SIG-M5 (cell line): ENCODE measurements around the gene NSUN7.
"Not testable (repeated sequence)": the region's sequence is repeated elsewhere in the genome, so short reads cannot be mapped to it uniquely, and the experiment has no call there.

Experiments
- DNase-seq: peaks from one replicate; lab custom pipeline; 2025; lab: John Stamatoyannopoulos, UW

NSUN7 gene, protein sequence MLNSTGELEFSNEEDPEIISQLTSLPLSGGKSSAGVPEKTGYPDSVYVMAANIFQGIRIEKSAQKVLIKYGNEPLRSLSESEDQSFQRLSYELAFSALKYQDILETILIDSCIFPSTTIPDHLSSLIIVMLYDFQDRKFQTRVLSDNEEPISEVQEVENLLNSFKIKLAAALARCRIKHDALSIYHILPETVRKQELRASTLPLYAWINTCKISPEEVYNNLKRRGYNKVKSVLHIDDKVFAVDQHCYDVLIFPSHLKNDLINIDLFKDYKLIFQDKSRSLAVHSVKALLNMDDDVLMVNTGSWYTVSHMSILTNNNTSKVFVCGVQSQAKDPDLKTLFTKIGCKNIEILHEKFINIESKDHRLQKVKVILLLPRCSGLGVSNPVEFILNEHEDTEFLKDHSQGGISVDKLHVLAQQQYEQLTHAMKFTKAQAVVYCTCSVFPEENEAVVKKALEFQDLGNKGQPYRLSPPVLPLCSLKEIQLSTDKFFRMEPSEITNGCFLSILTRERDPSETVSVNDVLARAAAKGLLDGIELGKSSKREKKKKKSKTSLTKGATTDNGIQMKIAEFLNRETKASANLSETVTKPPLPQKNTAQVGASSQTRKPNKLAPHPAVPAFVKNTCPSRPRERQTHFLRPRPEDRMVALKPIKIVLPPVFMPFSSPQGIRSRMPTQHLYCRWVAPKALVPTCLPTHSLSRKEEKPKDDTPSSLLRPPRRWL

DNA sequence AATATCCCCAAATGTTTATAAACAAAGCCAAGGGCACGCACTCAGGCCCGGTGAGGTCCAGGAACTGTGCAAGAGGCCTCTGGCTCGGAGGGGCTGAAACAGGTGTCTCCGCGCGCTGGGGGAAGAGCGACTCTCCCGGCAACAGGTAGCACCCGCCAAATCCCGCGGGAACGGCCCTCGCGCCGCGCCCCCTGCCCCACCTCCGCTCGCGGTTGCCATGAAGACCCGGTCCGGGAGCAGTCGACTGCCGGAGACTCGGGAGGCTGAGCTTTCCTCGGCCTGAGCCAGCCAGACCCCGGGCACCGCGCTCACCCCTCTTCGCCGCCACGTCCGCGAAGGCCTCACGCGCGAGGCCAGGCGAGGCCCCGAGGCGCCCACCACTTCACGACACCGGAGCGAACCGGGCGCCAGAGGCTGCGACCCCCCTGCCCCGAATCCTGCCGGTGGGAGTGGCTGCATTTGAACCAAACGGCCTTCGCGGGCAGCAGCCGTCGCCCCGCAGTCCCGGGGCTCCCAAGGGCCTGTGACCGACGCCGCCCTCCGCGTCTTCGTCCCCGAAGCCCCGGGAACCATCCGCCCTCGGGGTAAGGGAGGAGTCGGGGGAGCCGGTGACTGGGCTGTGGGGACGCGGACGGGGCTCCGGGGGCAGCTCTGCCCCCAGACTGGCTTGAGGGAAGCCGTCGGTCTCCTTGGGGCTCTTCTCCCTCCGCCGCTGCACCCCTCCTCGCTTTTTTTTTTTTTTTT, at the start of gene NSUN7:
NSUN7 (plus strand) TSS at position 239 of the 744 bp plus-strand sequence. CDS start 739 bp downstream, outside the sequence.
- DNase-seq, result no peak

GRCh38 chr4:40702137-40702799, 47.5 kb upstream of the NSUN7 start:
- DNase-seq, result no peak

DNA sequence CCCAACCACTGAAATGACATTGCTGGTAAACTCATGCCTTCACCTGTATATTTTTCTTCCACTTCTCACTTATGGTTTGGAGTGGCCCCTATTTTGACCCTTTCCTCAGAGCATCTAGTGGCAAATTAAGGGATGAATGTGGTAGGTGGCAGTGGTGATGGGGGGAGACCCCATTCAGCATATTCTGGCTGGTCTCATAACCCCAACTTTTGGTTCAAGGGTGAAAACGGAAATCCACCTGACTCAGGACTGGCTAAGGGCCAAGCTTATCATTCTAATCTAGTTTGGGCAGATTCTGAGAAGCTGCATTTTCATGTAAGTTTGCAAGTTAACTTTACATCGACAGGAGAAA, 47.0 kb upstream of the NSUN7 start:
- DNase-seq, result no peak

GRCh38 chr4:40704073-40704472, 45.7 kb upstream of the NSUN7 start:
- no peak for DNase-seq

DNA sequence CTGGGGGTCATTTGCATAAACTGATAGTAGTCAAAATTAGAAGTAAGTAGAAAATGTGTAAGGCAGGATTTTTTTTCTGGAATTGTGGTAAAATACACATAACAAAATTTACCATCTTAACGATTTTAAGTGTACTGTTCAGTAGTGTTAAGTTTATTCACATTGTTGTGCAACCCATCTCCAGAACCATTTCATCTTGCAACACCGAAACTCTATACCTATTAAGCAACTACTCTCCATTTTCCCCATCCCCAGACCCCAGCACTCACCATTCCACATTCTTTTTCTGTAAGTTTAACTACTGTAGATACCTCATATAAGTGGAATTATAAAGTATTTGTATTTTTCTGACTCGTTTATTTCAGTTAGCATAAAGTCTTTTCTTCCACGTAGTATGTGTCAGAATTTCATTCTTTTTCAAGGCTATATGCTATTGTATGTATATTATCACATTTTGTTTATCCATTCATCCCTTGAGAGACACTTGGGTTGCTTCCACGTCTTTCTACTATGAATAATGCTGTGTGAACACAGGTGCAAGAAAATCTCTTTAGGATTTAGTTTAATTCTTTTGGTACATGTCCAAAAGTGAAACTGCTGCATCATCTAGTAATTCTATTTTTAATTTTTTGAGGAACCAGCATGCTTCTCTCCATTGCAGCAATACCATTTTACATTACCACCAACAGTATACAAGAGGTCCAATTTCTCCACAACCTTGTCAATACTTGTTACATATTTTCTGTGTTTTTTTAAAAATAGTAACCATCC, 39.1 kb upstream of the NSUN7 start:
- peak; percentile 43 for DNase-seq

- not testable (repeated sequence) for DNase-seq
Measured at GRCh38 chr4:40713001-40713400, 36.8 kb upstream of the NSUN7 start.

DNA sequence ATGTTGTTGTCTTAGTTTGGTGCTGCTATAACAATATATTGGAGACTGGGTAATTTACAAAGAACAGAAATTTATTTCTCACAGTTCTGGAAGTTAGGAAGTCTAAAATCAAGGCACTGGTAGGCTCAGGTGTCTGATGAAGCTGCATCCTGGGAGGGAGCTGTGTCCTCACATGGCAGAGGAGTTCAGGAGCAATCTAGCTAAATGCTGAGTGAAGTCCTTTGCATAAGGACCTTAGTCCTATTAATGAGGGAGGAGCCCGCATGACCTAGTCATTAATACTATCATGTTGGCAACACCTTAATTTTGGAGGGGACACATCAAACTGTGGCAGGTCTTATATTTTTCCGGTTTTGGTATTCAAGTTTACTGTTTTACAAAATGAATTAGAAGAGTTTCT, 36.0 kb upstream of the NSUN7 start:
- DNase-seq, result no peak

DNA sequence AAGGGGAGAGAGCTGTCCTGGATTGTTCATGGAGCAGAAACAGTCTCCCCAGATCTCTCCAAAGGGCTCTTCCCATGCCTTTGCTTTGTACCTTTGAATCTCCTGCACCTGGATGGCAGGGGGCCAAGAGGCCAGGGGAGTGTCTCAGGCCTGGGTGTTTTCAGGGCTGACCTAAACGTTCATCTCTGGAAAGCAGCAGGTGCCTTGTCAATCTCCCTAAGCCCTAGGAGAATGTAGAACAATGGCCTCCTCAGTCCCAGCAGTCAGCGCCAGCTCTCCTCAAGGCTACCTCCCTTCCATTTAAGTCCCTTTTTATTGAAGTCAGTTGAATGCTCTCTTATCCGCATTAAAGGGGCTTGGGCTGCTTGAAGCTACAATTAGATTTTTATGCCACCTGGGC, 31.2 kb upstream of the NSUN7 start:
- DNase-seq, result no peak

GRCh38 chr4:40719008-40719623, 30.6 kb upstream of the NSUN7 start:
- DNase-seq, result no peak

GRCh38 chr4:40720351-40720750, 29.4 kb upstream of the NSUN7 start:
- no peak for DNase-seq

GRCh38 chr4:40720916-40721315, 28.8 kb upstream of the NSUN7 start:
- no peak for DNase-seq

DNA sequence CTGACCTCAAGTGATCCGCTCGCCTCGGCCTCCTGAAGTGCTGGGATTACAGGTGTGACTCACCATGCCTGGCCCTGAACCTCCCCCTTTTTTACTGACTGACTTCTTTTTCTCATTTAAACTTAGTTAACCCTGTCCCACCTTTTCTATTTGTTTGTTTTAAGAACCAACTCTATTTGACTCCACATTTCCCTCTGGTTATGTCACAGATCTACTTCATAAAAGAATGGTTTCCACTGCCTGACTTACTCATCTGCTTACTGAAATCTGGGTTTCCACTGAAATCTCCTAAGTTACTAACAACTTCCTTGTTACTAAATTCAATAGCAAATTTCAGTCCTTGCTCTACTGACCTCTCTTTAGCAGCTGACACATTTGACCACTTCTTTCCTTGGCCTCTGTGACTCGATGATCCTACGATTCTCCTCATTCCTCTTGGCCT, 28.0 kb upstream of the NSUN7 start:
- no peak for DNase-seq

- DNase-seq, result peak; percentile 2
Measured at GRCh38 chr4:40722576-40723161, 27.1 kb upstream of the NSUN7 start.

DNA sequence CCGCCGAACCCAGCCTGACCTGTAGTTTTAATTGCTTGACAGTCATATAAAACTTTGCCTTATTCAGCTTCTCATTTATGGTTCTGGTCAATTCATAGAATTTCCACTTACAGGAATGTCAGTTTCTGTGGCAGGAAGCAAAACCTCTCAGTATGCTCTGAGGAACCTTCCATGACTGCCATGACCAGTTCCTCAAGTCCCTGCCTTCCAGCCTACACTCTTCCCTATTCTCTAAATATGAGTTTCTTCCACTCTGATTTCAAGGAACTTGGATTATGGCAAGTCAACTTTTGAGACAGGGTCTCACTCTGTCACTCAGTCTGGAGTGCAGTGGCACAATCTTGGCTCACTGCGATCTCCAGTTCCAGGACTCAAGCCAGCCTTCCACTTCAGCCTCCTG, 26.0 kb upstream of the NSUN7 start:
- DNase-seq, result no peak

DNA sequence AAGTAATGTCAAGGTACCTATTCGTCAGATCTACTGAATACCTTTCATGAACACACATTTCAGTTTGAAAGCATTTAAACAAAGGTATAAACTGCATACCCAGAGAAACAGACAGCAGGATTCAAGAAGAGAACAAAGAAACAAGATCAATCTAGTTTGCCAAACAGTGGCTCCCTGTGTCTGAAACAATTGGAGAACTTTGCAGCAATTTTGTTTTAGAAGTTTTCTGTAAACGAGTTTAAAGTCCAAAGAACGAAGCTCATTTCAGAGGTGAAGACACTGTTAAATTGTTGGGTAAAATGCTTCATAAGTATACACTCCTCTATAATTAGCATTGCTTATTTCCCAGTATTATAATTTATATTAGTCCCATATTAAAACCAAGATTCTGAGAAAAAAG, 21.4 kb upstream of the NSUN7 start:
- no peak for DNase-seq

DNA sequence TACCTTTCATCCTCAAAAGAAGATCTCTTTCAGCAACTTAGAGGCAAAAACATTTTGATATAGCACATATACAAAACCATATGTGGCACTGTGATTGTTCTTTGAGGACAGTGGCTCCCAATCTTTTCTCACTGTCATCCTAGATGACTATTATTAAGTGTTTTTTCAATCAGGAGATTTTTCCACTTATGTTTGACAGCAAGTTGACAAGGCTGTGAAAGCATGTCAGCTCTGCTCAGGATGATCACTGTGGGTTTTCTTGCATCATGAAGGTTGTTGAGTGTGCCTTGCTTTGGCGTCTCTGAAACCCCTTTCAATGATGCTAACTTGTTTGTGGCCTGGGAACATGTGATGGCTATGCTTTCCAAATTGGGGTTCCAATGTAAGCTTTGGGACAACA, 20.2 kb upstream of the NSUN7 start:
- no peak for DNase-seq

DNA sequence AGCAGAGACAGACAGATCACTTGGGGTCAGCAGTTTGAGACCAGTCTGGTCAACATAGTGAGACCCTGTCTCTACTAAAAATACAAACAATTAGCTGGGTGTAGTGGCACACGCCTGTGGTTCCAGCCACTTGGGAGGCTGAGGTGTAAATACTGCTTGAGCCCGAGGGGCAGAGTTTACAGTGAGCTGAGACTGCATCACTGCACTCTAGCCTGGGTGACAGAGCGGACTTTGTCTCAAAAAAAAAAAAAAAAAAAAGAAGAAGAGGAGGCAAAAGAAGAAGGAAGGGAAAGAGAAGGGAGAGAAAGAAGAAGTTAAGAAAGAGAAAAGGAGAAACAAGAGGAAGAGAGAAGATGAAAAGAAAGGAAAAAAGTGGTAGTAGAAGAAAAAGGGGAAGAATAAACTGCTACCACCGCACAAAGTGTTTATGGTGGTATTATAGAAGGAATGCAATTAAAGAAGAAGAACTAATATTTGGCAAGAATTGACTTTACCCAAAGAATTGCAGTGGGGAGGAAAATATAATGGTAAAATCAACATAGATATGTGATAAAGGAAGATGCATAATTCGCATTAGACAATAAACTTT, 19.6 kb upstream of the NSUN7 start:
- no peak for DNase-seq

DNA sequence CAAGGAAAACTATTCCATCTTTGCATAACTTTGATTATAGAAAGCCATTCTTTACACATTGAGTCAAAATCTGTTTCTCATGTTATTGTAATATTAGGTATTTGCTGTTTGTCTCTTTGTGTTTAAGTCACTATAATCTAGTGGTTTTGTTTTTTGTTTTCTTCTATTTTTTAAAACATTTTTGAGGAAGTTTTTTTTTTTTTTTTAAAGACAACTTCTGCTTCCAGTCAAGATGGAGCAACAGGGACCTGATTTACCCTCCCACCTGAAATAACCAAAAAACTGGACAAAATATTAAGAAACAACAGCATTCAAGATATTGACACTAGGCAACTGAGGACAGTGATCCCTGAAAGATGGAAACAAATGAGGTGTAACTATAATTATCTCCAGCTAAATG, 18.4 kb upstream of the NSUN7 start:
- DNase-seq, result no peak

- DNase-seq, result peak; percentile 40
Measured at GRCh38 chr4:40731792-40732245, 17.9 kb upstream of the NSUN7 start.

DNA sequence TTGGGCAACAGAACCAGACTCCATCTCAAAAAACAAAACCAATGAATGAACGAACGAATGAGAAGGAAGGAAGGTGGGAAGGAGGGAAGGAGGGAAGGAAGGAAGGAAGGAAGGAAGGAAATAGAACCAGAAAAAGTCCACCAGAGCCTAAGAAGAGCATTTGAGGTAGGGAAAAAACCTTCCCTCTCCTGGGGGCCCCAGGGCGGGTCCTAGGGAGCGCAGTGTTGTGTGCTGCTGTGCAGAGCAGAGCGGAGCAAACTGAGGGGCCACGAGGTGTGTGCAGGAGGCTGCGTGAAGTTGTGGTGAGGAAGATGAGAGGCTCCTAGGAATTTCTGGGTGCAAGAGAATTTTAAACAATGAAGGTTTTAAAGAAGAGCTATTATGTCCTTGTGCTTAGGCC, 16.0 kb upstream of the NSUN7 start:
- DNase-seq, result no peak
